ENCODE data around the gene ARHGAP30.
A peak's percentile ranks its signal among the peaks of the same experiment; 100 is the strongest.
"Not testable (repeated sequence)": the region's sequence is repeated elsewhere in the genome, so short reads cannot be mapped to it uniquely, and the experiment has no call there.

Gene ARHGAP30

GRCh38 chr1:161068306-161069234 is 1.1 kb downstream of the ARHGAP30 start:
- peak; percentile 97 to 98 for DNase-seq

GRCh38 chr1:161066694-161067093 is 3.0 kb downstream of the ARHGAP30 start:
- no peak for DNase-seq

GRCh38 chr1:161065681-161066080 is 4.0 kb downstream of the ARHGAP30 start:
- DNase-seq = not testable (repeated sequence)

- DNase-seq = not testable (repeated sequence)
These were observed 5.8 kb downstream of the ARHGAP30 start for GRCh38 chr1:161063936-161064335.

GRCh38 chr1:161061419-161061818 is 8.3 kb downstream of the ARHGAP30 start:
- no peak for DNase-seq

- no peak for DNase-seq
These were observed 10.4 kb downstream of the ARHGAP30 start for GRCh38 chr1:161059293-161059692.

GRCh38 chr1:161054805-161055204 is 14.9 kb downstream of the ARHGAP30 start:
- DNase-seq = no peak

GRCh38 chr1:161054232-161054631 is 15.5 kb downstream of the ARHGAP30 start:
- DNase-seq = no peak

- no peak for DNase-seq
These were observed 16.8 kb downstream of the ARHGAP30 start for GRCh38 chr1:161052899-161053298.

GRCh38 chr1:161051219-161051618 is 18.5 kb downstream of the ARHGAP30 start:
- no peak for DNase-seq

GRCh38 chr1:161048949-161049722 is 20.6 kb downstream of the ARHGAP30 start:
- no peak for DNase-seq

- no peak for DNase-seq
These were observed 22.0 kb downstream of the ARHGAP30 start for GRCh38 chr1:161047436-161048420.

GRCh38 chr1:161046605-161047228 is 23.0 kb downstream of the ARHGAP30 start:
- DNase-seq = peak in 1 of 2 experiments; percentile 11

- peak; percentile 96 to 98 for DNase-seq
These were observed 23.7 kb downstream of the ARHGAP30 start, which contains the start of gene USF1 for GRCh38 chr1:161045736-161046604. USF1 (minus strand) TSS chr1:161045977; CDS start chr1:161043275, 2,702 bp downstream.

GRCh38 chr1:161044908-161045735 is 24.6 kb downstream of the ARHGAP30 start:
- peak; percentile 96 to 97 for DNase-seq

- no peak for DNase-seq
These were observed 25.2 kb downstream of the ARHGAP30 start for GRCh38 chr1:161044535-161044907.

- DNase-seq = no peak
These were observed 30.1 kb downstream of the ARHGAP30 start for GRCh38 chr1:161039546-161039945.

- DNase-seq = no peak
These were observed 30.5 kb downstream of the ARHGAP30 start for GRCh38 chr1:161039154-161039545.

- DNase-seq = peak; percentile 73 to 79
These were observed 31.1 kb downstream of the ARHGAP30 start, which contains the start of gene TSTD1 for GRCh38 chr1:161038523-161039153. TSTD1 (minus strand) TSS chr1:161038964; CDS start chr1:161038889, 75 bp downstream.
